Stimulated activated memory B cell treated with anti-CD40 and anti-IgM and Interleukin-4, amounts not matched to agents 10 μg/mL and 1 μg/mL and 100 μg/mL, for 72 hours (primary cell): ENCODE measurements around the gene LRRC27.
A peak's percentile ranks its signal among the peaks of the same experiment; 100 is the strongest.
"Not testable (repeated sequence)": the region's sequence is repeated elsewhere in the genome, so short reads cannot be mapped to it uniquely, and the experiment has no call there.

Experiments
- ATAC-seq: fragments of 150-1000 bp; cut with Tn5 transposase; 2 replicates; pipeline ENCODE4 v1.10.0; 2021
- H3K27ac Mint-ChIP-seq: one replicate; pipeline ENCODE4 v1.8.0; 2022; ENCODE audit warnings: mild to moderate bottlenecking, mixed read lengths
- H3K27me3 Mint-ChIP-seq: one replicate; pipeline ENCODE4 v1.8.0; 2022; ENCODE audit warnings: mixed read lengths
- H3K36me3 Mint-ChIP-seq: one replicate; pipeline ENCODE4 v1.8.0; 2022; ENCODE audit warnings: mixed read lengths
- H3K4me1 Mint-ChIP-seq: one replicate; pipeline ENCODE4 v1.8.0; 2022; ENCODE audit warnings: mixed read lengths
- H3K4me3 Mint-ChIP-seq: one replicate; pipeline ENCODE4 v1.8.0; 2022; ENCODE audit warnings: mild to moderate bottlenecking, moderate library complexity, mixed read lengths
- H3K9me3 Mint-ChIP-seq: one replicate; pipeline ENCODE4 v1.8.0; 2022; ENCODE audit warnings: mixed read lengths

LRRC27 gene

DNA sequence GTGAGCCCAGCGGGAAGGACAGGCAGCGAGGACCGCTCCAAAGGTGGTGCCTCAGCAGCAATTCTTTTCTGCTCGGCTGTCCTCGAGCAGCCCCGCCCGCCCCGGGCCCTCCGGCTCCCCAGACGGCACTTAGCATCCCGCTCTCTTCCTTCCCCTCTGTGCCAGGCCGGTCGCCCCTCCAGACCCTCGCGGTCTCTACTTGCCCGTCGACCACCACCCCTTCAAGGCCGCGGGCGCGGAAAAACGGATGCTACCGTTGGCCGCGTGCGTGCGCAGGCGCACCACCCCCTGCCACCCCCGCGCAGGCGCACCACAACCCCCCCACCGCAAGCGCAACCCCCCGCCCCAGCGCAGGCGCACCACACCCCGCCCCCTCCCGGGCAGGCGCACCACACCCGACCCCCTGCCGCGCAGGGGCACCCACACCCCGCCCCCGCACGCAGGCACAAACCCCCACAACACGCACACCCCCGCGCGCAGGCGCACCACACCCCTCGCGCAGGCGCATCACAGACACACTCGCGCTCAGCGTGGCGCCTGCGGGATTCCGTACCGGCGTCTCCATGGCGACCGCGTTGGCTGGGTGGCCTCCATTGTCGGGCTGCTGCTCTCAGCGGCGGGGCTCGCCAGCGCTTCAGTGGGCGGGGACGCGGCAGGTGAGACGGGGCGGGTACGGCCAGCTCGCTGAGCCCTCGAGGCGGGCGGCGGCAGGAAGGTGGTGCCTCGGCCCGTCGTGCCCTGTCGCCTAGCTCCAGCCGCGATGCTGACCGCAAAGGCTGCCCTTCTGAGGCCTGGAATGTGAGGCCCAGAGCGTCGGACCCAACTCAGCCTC, at the start of gene LRRC27:
Gene LRRC27, plus strand, starts transcription at position 593 of the 832 bp plus-strand sequence. CDS start 1,332 bp downstream, outside the sequence.
- H3K27me3 Mint-ChIP-seq, result no peaks in the 10 kb centered on the region
- H3K27ac Mint-ChIP-seq, result peak within 1 kb of the TSS; percentile 93
- no peaks in the 10 kb centered on the region for H3K9me3 Mint-ChIP-seq
- H3K4me1 Mint-ChIP-seq, result peaks cover 63% of the 10 kb centered on the region
- H3K4me3 Mint-ChIP-seq, result peak within 1 kb of the TSS; percentile 88
- peaks cover 11% of the 10 kb centered on the region for H3K36me3 Mint-ChIP-seq
- peak; percentile 95 for ATAC-seq

DNA sequence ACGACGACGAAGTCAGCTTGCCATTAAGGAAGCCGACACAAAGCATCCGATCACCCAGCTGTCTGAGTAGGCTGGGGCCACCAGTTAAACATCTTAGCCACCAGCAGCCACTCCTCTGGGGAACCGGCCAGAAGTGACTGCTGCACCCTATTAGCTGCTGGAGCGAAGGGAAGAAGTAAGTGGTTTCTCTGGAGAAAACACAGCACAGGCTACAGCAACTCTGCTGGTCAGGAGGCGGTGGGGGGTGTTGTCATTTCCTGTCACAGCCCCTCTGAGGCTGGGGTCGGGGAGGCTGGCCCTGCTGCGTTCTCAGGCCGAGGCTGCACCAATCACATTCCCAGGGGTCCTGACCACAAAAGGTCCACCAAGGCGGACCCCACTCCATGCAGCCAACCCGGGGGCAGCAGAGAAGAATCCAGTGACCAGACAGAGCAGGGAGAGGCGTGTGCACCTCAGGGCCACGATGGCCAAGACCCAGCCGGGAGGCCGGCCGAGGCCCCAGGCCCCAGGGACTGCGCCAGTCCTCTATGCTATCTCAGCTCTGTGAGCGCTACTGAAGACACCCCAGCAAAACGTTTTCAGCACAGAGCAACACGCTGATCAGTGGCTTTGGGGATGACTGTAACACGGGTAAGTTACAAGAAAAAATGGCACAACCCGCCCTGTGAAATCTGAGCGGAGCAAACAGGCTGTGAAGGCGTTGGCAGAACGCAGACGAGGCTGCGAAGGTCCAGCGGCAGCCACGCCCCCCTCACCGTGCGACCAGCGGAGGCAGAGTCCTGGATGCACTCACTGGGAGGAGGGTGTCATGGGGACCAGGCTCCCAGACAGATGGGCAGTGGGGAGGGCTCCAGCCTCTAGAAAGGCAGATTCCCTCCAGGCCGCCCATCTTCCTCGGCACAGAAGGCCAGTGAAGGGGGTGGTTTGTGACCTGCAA, 49.1 kb upstream of the LRRC27 start:
- Mint-ChIP-seq H3K36me3 (no peaks in the 10 kb centered on the region), H3K4me1 (peaks cover 15% of the 10 kb centered on the region), H3K9me3 (peaks cover 14% of the 10 kb centered on the region), H3K4me3 (no peak overlapping the region), H3K27me3 (peaks cover 25% of the 10 kb centered on the region), H3K27ac (no peak overlapping the region)
- no peak for ATAC-seq

DNA sequence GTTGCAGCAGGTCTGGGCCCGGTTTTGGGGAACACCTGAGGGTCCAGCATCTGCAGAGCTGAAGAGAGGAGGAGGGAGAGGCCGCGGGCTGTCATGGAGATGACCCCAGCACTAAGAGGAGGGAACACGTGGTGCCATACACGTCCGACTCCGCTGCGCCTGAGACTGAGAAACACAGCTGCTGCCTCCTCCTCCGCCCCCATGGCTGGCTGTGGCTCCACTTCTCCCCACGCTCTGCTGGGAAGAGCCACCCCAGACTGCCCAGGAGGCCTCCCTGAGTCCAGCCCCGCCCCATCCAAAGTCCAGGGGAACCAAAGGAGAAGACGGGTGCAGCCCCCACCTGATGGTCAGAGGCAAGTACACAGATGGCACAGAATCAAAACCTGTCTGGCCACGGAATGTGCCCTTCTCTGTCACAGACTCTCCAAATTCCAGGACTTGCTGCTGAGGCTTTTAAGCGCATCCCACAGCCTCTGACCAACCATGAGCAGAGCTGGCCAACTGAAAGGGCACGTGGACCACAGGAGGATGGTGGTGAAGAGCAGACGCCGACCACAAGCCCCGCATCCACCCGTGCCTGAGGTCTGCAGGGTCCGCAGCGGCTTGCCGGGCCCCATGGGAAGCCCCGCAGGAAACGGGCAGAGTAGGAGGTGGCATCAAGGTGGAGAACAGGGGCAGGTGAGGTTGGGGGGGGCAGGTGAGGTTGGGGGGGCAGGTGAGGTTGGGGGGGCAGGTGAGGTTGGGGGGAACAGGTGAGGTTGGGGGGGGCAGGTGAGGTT, 48.2 kb upstream of the LRRC27 start:
- Mint-ChIP-seq H3K27me3 (peaks cover 22% of the 10 kb centered on the region), H3K27ac (no peak overlapping the region), H3K9me3 (peaks cover 14% of the 10 kb centered on the region), H3K36me3 (no peaks in the 10 kb centered on the region), H3K4me1 (peaks cover 15% of the 10 kb centered on the region), H3K4me3 (no peak overlapping the region)
- no peak for ATAC-seq

DNA sequence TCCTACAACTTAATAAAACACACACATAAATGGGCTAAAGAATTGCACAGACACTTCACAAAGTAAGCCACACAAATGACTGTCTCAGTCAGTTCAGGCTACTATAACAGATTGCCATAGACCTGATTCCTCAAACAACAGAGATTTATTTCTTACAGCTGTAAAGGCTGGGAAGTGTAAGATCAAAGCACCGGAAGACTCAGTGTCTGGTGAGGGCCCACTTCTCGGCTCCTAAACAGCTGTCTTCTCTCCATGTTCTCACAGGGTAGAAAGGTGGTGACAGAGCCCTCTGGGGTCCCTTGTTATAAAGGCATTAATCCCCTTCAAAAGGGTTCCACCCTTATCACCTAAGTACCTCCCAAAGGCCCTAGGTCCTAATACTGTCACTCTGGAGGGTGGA, 42.6 kb upstream of the LRRC27 start:
- Mint-ChIP-seq H3K27me3 (peaks cover 22% of the 10 kb centered on the region), H3K36me3 (no peaks in the 10 kb centered on the region), H3K9me3 (no peaks in the 10 kb centered on the region), H3K4me1 (no peaks in the 10 kb centered on the region), H3K4me3 (no peak overlapping the region), H3K27ac (no peak overlapping the region)
- no peak for ATAC-seq

DNA sequence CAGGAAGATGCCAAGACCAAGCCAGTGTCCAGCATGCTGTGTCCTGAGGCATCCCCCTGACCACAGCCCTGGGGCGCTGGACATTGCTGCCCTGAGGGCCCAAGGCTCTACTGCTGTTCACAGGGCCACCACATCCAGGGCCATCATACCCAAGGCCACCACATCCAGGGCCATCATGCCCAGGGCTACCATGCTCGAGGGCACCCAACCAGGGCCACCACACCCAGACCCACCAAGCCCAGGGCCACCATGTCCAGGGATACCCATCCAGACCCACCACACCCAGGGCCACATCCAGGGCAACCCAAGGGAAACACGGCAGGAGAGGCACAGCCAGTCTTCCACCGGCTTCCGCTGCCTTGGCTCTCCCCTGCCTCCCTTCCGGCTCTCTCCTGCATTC, 41.4 kb upstream of the LRRC27 start:
- no peak overlapping the region for H3K27ac Mint-ChIP-seq
- no peak for ATAC-seq
- H3K9me3 Mint-ChIP-seq, result no peaks in the 10 kb centered on the region
- H3K4me3 Mint-ChIP-seq, result no peak overlapping the region
- H3K4me1 Mint-ChIP-seq, result no peaks in the 10 kb centered on the region
- peaks cover 34% of the 10 kb centered on the region for H3K27me3 Mint-ChIP-seq
- peaks cover 5% of the 10 kb centered on the region for H3K36me3 Mint-ChIP-seq

DNA sequence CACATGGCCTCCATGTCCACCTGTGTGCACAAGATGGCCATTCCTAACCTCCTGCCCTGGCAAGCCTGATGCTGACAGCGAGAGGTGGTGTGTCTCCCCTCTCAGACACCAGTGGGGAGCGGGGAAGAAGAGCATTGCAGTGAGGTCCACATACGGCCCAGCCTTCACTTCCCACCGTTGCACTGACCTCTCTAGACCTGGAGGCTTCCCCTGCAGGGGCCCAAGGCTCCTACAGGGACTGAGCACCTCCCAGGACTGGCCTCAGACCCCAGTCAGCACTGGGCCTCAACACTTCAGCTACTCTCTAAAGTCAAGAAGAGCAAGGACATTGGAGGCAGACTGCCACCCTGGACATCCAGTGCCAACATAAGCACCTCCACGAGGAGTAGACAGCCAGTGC, 40.2 kb upstream of the LRRC27 start:
- no peak for ATAC-seq
- Mint-ChIP-seq H3K9me3 (no peaks in the 10 kb centered on the region), H3K27ac (no peak overlapping the region), H3K4me3 (no peak overlapping the region), H3K36me3 (peaks cover 5% of the 10 kb centered on the region), H3K4me1 (no peaks in the 10 kb centered on the region), H3K27me3 (peaks cover 41% of the 10 kb centered on the region)

DNA sequence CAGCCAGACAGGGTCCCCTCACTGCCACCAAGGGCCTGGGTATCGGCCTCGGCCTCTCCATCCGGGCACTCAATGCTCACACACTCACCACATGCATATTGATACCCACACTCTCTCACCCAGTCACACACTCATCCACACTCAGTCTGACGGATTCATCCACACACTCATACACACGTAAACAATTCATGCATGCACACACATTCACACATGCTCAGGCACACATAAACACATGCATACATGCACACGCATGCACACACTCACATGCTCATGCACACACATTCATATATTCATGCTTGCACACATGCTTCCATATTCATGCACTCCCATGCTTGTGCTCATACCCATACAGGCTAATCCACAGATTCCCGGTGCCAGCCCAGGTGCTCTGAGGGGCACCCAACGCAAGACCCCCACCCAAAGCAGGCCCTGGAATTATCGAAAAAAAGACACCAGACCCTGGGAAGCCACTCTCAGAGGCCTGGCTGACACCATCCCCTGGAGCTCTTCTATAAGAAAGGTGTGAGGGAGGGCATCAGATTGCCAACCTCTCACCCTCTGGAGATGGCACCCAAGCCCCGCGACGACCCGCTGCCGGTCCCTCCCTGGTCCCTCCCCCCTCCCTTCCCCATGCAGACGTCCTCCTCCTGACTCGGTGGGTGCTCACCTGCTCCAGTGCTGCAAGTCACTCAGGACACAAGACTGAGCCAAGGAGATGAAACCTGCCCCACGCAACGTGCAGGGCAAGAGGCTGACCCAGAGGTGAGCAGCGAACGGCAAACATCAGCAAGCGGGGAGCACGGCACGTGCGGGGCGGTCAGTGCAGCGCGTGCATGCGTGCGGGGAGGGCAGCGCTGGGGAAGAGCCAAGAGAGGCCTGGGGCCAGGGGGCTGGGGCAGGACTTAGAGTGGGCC, 39.4 kb upstream of the LRRC27 start:
- no peaks in the 10 kb centered on the region for H3K9me3 Mint-ChIP-seq
- H3K36me3 Mint-ChIP-seq, result peaks cover 5% of the 10 kb centered on the region
- H3K27ac Mint-ChIP-seq, result no peak overlapping the region
- ATAC-seq, result no peak
- peaks cover 48% of the 10 kb centered on the region for H3K27me3 Mint-ChIP-seq
- no peak overlapping the region for H3K4me3 Mint-ChIP-seq
- peaks cover 5% of the 10 kb centered on the region for H3K4me1 Mint-ChIP-seq

DNA sequence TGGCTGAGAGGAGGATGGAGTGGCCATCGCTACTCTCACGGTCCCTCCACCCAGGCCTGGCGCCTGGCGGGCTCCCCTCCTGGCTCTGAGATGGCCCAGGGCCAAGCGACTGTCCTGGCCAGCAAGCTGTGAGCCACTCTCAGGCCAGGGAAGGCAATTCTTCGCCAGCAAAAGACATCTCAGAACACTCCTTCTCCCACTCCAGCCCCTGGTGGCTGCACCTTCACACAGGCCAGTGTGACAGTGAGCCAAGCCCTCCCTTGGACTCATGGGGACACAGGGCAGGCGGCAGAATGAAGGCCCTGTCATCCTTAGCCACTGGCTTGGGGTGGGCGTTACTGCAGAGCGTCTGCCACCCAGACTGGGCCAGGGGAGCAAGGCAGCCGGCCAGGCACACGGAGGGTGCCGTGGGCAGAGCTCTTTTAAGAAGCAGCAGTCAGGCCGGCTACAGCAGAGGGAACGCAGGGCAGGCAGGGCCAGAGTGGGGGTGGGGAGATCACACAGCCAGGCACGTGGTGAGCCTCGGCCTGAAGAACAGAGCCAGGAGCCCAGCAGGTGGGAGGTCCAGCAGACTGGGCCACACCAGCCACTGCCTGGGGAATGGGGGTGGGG, 38.7 kb upstream of the LRRC27 start:
- Mint-ChIP-seq H3K27me3 (peaks cover 55% of the 10 kb centered on the region), H3K9me3 (no peaks in the 10 kb centered on the region), H3K4me1 (peaks cover 12% of the 10 kb centered on the region), H3K4me3 (no peak overlapping the region), H3K27ac (no peak overlapping the region), H3K36me3 (peaks cover 5% of the 10 kb centered on the region)
- ATAC-seq, result no peak

DNA sequence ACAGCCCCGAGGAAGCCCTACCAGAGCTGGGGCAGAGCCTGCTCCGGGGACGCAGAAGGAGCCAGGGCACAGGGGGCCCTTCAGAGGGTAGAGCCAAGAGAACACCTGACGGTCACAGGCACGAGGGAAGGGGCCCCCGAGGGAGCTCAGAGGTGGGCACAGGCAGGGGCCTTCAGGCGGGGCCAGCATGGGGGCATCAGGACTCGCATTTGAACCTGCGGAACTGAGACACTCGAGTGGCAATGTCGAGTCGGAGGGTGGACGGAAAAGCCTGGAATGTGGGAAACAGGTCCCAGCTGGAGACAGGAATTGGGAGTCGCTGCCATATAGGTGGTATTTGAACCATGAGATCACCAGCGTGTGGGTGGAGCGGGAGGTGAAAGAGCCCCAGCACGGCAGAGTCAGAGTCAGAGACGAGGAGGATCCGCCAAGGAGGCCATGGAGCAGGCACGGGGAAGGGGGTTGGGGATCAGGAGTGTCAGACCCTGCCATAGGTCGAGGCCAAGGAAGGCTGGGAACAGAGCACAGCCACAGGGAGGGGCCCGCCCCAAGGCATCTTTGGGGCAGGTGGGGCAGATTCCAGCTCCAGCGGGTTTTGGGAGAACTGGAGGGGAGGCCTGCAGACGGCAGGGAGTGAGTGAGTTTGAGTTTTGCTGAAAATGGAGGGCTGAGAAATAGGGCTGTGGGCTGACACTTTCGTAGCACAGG, 38.0 kb upstream of the LRRC27 start:
- Mint-ChIP-seq H3K4me1 (peaks cover 12% of the 10 kb centered on the region), H3K4me3 (no peak overlapping the region)

DNA sequence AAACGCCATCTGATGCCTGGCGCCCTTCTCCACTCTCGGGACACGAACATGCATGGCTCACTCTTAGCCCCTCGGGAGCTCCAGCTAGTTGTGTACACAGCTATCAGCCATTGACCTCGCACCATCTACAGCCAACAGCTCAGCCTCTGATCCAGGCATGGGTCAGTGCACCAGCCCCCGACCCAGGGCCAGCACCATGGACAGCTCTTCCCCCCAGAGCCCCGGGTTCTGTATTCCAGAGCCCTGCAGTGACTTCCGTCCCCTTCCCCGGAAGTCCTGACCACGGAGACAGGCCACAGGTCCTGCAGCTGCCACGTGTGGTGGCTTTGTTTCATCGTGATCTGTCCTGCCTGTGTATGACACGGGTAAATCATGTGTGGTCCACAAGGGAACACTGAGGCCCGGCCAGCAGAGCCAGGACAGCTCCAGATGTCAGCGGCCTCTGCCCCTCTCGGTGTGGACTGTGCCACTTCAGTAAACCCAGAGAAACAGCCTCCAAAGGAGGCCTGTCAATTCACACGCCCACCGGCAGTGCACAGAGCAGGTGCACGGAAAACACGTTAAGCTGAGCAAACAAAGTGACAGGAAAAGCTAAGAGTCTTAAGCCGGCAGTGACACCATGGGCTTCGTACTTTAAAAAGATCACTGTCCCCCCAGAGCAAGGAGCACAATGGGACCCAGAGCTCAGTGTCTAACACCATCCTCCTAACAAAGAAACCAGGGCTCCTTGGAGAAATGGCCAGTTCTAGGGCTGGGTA, 37.3 kb upstream of the LRRC27 start:
- Mint-ChIP-seq H3K4me3 (no peak overlapping the region), H3K27ac (no peak overlapping the region), H3K36me3 (peaks cover 5% of the 10 kb centered on the region), H3K27me3 (peaks cover 65% of the 10 kb centered on the region), H3K4me1 (peaks cover 12% of the 10 kb centered on the region), H3K9me3 (no peaks in the 10 kb centered on the region)
- ATAC-seq, result no peak

More for the DNA sequence above, 38.0 kb upstream of the LRRC27 start:
- Mint-ChIP-seq H3K27me3 (peaks cover 62% of the 10 kb centered on the region), H3K36me3 (peaks cover 5% of the 10 kb centered on the region), H3K27ac (no peak overlapping the region), H3K9me3 (no peaks in the 10 kb centered on the region)
- ATAC-seq, result no peak

DNA sequence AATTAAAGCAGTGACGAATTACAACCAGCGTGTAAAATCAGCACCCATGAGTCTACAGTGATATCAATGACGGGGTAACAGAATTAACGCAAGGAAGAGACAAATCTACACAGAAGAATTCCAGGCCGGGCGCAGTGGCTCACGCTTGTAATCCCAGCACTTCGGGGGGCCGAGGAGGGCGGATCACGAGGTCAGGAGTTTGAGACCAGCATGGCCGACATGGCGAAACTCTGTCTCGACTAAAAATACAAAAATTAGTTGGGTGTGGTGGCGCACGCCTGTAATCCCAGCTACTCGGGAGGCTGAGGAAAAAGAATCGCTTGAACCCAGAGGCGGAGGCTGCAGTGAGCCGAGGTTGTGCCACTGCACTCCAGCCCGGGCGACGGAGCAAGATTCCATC, 36.5 kb upstream of the LRRC27 start:
- peaks cover 12% of the 10 kb centered on the region for H3K4me1 Mint-ChIP-seq
- H3K9me3 Mint-ChIP-seq, H3K36me3 Mint-ChIP-seq, H3K4me3 Mint-ChIP-seq, ATAC-seq, H3K27ac Mint-ChIP-seq: not testable (repeated sequence)
- peaks cover 65% of the 10 kb centered on the region for H3K27me3 Mint-ChIP-seq

DNA sequence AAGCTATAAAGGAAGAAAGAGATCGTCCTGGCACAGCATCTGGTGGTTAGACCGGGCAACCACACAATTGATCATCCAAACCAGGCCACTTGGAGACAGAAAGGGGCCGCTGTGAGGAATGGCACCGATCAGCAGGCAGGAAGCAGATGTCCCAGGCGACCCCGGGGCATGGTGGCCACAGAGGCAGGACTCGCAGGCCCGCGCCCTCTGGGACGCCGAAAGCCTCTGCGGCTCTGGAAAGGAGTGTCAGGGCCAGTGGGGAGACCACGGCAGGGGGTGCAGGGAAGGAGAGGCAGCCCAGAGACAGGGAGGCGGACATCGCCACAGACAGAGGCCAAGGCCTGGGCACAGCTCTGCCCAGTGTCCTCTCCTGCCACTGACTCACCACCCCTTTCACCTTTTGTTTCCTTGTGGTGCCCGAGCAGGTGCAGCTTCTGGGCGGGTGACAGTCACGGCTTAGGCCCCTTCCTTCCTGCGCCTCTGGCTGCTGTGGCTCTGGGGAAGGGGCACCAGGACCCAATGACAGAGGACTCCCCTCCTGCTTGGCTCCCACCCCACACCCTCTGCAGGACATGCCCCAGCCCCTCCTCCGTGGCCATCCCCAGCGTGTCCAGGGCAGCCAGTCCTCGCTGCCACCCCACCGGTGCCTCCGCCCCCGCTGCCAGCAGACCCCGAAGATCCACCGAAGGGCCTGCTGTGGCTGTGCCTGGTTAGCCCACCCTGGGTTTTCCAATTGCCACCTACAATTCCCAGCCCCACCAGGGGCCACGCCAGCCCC, 35.1 kb upstream of the LRRC27 start:
- peaks cover 5% of the 10 kb centered on the region for H3K36me3 Mint-ChIP-seq
- H3K4me1 Mint-ChIP-seq, result peaks cover 12% of the 10 kb centered on the region
- peaks cover 65% of the 10 kb centered on the region for H3K27me3 Mint-ChIP-seq
- H3K27ac Mint-ChIP-seq, result no peak overlapping the region
- H3K9me3 Mint-ChIP-seq, result no peaks in the 10 kb centered on the region
- no peak overlapping the region for H3K4me3 Mint-ChIP-seq
- ATAC-seq, result no peak
